GM19099 (cell line): ENCODE data around the gene MDM4.

ENCODE experiments used
- POLR2A ChIP-seq: IDR thresholded peaks from 3 replicates; pipeline ENCODE4 v1.6.1; 2011; ENCODE audit warnings: low read depth; ENCODE audit not compliant: insufficient read length; ENCODE audit errors: extremely low read depth

MDM4 gene

GRCh38 chr1:204563307-204563706, 47.1 kb downstream of the MDM4 start:
- TF ChIP-seq POLR2A = no peak

- TF ChIP-seq POLR2A = no peak
These were observed 47.6 kb downstream of the MDM4 start for GRCh38 chr1:204563780-204564179.

- no peak for TF ChIP-seq POLR2A
These were observed 48.6 kb downstream of the MDM4 start for GRCh38 chr1:204564835-204565234.

- TF ChIP-seq POLR2A = no peak
These were observed 49.7 kb downstream of the MDM4 start for GRCh38 chr1:204565617-204566582.

- TF ChIP-seq POLR2A = no peak
These were observed 50.4 kb downstream of the MDM4 start for GRCh38 chr1:204566583-204566955.

GRCh38 chr1:204567071-204567470, 50.9 kb downstream of the MDM4 start:
- no peak for TF ChIP-seq POLR2A

GRCh38 chr1:204568576-204569315, 52.5 kb downstream of the MDM4 start:
- no peak for TF ChIP-seq POLR2A

GRCh38 chr1:204569478-204569877, 53.3 kb downstream of the MDM4 start:
- TF ChIP-seq POLR2A = no peak

GRCh38 chr1:204571128-204571527, 54.9 kb downstream of the MDM4 start:
- no peak for TF ChIP-seq POLR2A

- TF ChIP-seq POLR2A = no peak
These were observed 55.4 kb downstream of the MDM4 start for GRCh38 chr1:204571631-204572030.

GRCh38 chr1:204572923-204573922, 57.0 kb downstream of the MDM4 start:
- TF ChIP-seq POLR2A = no peak

GRCh38 chr1:204574016-204574864, 58.0 kb downstream of the MDM4 start:
- no peak for TF ChIP-seq POLR2A

GRCh38 chr1:204574865-204575163, 58.6 kb downstream of the MDM4 start:
- no peak for TF ChIP-seq POLR2A
